HG03060 (cell line): ENCODE measurements around the gene CTCF.
"Not testable (repeated sequence)": the region's sequence is repeated elsewhere in the genome, so short reads cannot be mapped to it uniquely, and the experiment has no call there.

Experiments used
- ATAC-seq: cut with Tn5 transposase; IDR thresholded peaks from one replicate; pipeline ENCODE4 v1.9.1; 2021; ENCODE audit warnings: low read depth, moderate number of reproducible peaks; ENCODE audit not compliant: unreplicated experiment

The CTCF gene

DNA sequence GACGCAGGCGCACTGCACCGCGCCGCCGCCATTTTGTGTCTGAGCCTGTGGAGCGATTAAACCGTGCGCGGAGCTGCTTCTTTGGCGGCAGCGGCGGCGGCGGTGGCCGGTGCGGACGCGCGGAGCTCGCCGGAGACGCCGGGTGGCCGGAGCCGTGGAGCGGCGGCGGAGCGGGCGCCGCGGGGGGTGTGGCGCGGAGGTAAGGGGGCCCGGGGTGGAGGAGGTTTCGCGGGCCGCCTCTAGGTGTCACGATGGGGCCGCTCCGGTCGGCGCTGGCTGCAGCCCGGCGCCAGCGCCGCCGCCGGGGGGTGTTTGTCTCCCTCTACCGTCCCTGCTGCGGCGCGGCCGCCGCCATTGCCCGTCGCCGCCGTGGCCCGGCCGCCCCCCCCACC is at the start of gene CTCF:
Gene CTCF (plus strand): TSS at position 1 of the 392 bp plus-strand sequence. CDS start 48,307 bp downstream, outside the sequence.
- peak; percentile 11 for ATAC-seq

GRCh38 chr16:67513892-67514291 is 48.4 kb upstream of the CTCF start:
- not testable (repeated sequence) for ATAC-seq

- ATAC-seq = peak; percentile 49
Observed at GRCh38 chr16:67514382-67514828, 47.9 kb upstream of the CTCF start.

DNA sequence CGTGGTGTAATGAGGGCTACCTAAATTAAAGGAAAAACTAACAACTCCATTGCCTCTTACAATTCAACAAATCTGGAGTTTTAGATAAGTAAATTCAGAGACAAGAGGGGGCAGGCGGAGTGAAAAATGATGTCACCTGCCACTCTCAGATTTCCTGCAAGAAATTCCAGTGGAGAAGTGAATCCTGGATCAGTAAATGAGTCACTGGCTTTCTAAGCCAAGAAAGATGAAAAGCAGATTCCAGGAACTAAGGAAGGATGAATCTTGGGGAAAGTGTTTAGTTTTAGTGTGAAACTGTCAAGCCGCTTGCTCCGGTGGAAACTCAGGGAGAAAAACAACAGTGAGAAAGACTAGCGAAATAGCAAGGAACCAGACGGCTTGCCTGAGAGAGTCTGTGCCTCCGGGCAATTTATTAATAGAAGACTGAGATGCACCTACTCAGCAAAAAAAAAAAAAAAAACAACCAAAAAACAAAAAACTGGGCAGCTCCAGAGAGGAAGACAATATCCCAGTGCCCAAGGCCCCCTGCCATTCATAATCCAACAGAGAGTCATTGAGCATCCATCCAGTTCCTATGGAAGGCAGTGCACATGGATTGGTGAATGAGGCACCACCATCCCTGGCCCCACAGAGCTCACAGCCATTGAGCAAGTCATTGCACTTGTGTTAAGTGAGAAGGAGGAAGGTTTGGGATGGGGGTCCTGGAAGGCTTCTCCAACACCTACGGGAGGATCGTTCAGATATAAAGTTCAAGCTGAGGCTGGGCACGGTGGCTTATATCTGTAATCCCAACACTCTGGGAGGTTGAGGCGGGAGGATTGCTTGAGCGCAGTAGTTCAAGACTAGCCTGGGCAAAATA is 45.8 kb upstream of the CTCF start:
- no peak for ATAC-seq

DNA sequence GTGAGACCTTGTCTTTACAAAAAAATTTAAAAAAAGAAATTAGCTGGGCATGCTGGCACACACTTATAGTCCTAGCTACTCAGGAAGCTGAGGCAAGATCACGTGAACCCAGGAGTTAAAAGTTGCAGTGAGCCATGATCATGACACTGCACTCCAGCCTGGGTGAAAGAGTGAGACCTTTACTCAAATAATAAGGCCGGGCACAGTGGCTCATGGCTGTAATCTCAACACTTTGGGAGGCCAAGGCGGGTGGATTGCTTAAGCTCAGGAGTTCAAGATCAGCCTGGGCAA is 45.2 kb upstream of the CTCF start:
- ATAC-seq = no peak

GRCh38 chr16:67517661-67518423 is 44.5 kb upstream of the CTCF start:
- ATAC-seq = no peak

DNA sequence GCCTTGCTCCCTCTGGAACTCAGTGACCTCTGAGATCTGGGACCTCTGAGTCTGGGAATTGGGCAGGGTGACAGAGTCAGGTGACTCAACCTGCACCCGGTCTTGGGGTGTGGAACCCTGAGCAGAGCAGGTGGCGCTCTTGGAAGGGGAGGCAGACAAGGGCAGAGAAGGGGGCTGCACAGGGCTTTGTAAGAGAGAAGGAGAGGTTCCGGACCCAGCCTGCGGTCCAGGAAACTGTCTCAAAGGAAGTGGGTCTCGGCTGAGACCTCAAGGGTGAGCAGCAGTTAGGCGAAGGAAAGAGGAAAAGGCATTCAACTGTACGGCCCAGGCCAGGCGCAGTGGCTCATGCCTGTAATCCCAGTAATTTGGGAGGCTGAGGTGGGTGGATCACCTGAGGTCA is 43.6 kb upstream of the CTCF start:
- no peak for ATAC-seq

GRCh38 chr16:67519242-67519641 is 43.1 kb upstream of the CTCF start:
- ATAC-seq = no peak

GRCh38 chr16:67521095-67521804 is 41.1 kb upstream of the CTCF start:
- peak; percentile 59 for ATAC-seq

GRCh38 chr16:67525176-67525860 is 37.0 kb upstream of the CTCF start:
- no peak for ATAC-seq

DNA sequence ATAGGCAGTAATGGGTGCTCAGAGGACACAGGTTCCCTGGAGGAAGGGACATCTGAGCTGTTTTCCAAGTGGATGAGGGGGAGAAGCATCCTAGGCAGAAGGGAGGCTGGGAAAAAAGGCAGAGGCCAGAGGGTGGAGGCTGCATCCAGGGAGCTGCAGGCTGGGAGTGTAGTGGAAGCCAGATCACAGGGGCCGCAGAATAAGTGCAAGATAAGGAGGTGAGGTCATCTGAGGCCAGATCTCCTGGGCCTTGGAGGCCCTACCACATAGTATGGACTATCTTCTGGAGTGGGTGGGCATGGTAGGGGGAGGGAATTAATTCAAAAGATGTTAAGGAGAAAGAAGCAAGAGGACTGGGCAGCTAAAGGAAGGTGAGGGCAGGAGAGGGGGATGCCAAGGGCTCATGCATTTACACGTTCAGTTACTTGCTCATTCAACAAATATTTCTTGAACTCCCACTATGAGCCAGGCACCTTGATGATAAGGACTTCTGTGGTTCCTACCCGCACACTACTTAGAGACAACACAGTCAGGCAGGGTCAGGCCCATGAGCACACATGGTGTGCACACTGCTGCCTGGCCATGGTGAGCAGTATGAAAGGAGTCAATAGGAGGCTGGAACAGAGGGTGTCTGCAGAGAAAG is 36.1 kb upstream of the CTCF start:
- ATAC-seq = no peak

DNA sequence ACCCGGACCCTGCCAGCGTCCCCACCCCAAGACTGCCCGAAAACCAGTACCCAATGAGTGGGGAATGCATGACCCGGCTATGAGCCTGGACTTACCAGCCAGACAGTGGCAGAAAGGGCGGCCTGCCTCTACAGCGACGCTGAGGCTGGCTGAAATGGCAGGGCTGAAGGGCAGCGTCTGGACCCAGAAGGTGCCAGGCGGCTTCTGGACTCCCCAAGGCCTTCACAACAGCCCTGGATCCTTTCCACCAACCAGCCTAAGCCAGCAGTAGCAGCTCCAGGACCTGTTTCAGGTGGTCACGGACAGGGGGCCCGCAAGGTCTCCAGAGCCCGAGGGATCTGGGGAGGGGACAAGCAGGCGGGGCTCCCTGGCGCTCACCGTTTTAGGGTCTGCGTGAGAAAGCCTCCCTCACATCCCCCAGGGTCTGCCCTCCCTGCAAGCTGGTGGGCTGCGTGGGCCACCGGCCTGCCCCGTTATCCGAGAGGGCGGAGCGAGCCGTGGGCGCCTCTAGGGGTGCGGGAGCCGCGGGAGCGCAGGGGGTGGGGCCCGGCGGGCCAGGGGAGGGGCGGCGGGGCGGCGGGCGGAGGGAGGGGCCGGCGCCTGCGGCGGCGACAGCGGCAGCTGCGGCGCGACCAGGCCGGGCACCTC is 34.0 kb upstream of the CTCF start, which contains the start of gene RIPOR1:
Gene RIPOR1 (plus strand): TSS at position 608 of the 648 bp plus-strand sequence. CDS start 9,618 bp downstream, outside the sequence.
- ATAC-seq = no peak

GRCh38 chr16:67528870-67529581 is 33.3 kb upstream of the CTCF start:
- ATAC-seq = no peak

DNA sequence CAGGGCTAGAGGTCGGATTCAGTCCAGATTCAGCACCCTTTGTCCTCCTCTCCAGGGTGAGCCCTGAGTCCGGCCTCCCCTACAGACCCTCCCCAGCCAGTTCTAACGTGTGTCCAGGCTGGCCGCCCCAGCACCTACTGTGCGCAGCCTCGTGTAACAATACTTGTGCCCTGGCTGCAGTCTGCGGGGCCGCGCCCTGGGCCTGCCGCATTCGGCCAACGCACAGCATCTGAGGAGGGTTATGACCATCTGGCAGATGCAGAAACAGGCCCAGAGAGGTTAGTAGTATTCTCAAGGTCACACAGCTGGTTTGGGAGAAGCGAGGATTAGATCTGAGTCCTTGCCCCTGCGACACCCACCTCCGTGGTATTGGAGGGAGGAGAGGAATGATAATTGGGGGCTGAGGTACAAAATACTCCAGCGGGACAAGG is 32.7 kb upstream of the CTCF start:
- ATAC-seq = no peak

- no peak for ATAC-seq
Observed at GRCh38 chr16:67530013-67530939, 32.0 kb upstream of the CTCF start.

GRCh38 chr16:67531247-67531646 is 31.1 kb upstream of the CTCF start:
- ATAC-seq = no peak

DNA sequence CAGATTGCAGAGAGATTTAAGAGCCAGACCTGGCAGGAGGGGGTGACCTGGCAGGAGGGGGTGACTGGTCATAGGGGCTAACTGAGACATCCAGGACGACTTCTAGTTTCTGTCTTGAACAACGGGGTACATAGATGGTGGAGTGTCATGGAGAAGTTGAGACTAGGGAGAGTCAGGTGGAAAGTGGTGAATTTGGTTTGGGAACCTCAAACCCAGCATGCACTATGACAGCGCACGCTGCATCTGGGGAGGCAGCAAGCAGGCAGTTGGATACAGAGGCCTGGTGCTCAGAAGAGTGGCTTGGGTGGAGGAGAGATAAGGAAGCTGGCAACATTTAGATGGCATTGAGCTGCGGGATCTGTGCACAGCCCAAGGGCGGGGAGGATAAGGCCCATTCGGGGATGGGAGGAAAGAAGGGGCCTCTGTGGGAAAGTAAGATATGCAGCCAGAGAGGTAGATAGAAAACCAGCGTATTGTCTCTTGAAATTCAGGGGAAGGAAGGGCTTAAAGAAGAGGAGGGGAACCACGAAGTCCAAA is 29.2 kb upstream of the CTCF start:
- ATAC-seq = no peak
